OCI-LY1 (cell line): ENCODE measurements around the gene FMN1.

Experiments used
- EZH2 ChIP-seq: fragments of 200-600 bp; sonication (generic), shearing (Covaris generic); IDR thresholded peaks from 2 replicates; pipeline ENCODE4 v1.8.0; 2017; ENCODE audit warnings: borderline replicate concordance, mixed run types, mild to moderate bottlenecking, antibody characterized with exemption, low read length, moderate library complexity, mixed read lengths
- TF ChIP-seq, protein P1 (sequence below): fragments of 200-600 bp; sonication (generic), shearing (Covaris generic); IDR thresholded peaks from 2 replicates; pipeline ENCODE4 v1.5.1; 2017; ENCODE audit warnings: mild to moderate bottlenecking, antibody characterized with exemption, low read length, moderate library complexity, mixed read lengths

- TF ChIP-seq, protein P1, sequence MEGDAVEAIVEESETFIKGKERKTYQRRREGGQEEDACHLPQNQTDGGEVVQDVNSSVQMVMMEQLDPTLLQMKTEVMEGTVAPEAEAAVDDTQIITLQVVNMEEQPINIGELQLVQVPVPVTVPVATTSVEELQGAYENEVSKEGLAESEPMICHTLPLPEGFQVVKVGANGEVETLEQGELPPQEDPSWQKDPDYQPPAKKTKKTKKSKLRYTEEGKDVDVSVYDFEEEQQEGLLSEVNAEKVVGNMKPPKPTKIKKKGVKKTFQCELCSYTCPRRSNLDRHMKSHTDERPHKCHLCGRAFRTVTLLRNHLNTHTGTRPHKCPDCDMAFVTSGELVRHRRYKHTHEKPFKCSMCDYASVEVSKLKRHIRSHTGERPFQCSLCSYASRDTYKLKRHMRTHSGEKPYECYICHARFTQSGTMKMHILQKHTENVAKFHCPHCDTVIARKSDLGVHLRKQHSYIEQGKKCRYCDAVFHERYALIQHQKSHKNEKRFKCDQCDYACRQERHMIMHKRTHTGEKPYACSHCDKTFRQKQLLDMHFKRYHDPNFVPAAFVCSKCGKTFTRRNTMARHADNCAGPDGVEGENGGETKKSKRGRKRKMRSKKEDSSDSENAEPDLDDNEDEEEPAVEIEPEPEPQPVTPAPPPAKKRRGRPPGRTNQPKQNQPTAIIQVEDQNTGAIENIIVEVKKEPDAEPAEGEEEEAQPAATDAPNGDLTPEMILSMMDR: no peak
- TF ChIP-seq EZH2: no peak
Observed at GRCh38 chr15:32828507-32829186, 365.9 kb downstream of the FMN1 start.
